Stimulated activated effector memory CD8-positive, alpha-beta T cell treated with anti-CD3 and anti-CD28 coated beads, Interleukin-12 subunit alpha, Interleukin-12 subunit beta, amount 100 ng/mL, for 72 hours (primary cell): ENCODE measurements around the gene TOPBP1.

Experiments
- ATAC-seq: fragments of 150-1000 bp; cut with Tn5 transposase; 2 replicates; pipeline ENCODE4 v1.10.0; 2021
- DNase-seq, 2 donors: peaks; one replicate each; pipeline ENCODE4 v3.0.0; 2021 to 2022; ENCODE audit warnings: low spot score in 2 of 2
- H3K27ac Mint-ChIP-seq: one replicate; pipeline ENCODE4 v1.8.0; 2022; ENCODE audit warnings: mild to moderate bottlenecking, mixed read lengths
- H3K36me3 Mint-ChIP-seq: one replicate; pipeline ENCODE4 v1.8.0; 2022; ENCODE audit warnings: mild to moderate bottlenecking, mixed read lengths
- H3K4me1 Mint-ChIP-seq: one replicate; pipeline ENCODE4 v1.8.0; 2022; ENCODE audit warnings: mixed read lengths
- H3K4me3 Mint-ChIP-seq: one replicate; pipeline ENCODE4 v1.8.0; 2022; ENCODE audit warnings: mild to moderate bottlenecking, mixed read lengths
- H3K9me3 Mint-ChIP-seq: one replicate; pipeline ENCODE4 v1.8.0; 2022; ENCODE audit warnings: mixed read lengths

Gene TOPBP1

DNA sequence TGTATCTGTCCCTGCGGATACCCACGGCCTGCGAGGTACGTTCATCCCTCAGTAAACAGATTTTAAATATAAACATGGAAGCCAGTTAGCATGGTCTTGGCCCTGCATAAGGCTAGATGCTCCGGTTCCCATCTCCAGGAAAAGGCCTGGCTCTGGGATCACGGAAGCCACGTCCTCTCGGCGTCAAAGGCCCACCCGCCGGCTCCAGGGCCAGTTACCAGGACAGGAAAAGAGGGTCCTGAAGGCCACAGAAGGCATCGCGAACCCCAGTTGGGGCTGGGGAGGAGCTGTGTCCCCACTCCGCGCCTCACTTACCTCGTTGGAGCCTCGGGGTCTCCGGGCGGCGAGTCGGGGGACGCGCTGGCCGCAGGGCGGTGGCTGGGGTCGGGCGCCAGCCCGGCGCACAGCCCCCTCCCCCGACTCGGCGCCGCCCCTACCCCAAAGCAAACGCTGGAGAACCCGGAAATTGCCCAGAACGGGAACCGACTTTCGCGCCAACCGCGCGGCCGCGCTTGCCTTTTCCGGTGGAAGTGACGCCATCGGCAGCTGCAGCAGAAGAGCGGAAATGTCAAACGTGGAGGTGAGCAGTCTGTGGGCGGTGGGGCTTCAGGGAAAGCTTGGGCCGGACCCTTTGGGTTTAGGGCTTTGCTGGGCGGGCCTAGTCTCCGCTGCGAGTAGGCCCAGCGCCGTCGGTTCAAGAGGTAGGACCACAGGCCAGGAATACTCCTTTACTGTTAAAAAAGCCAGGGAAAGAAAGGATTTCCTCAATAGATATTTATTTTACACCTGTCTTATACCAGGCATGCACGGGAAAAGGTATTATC lies at the start of gene TOPBP1:
Gene TOPBP1, minus strand, starts transcription at position 488 of the 824 bp plus-strand sequence. CDS start 814 bp downstream, outside the sequence.
- Mint-ChIP-seq H3K4me3 (peak within 1 kb of the TSS; percentile 86), H3K27ac (peak within 1 kb of the TSS; percentile 96), H3K4me1 (peaks cover 37% of the 10 kb centered on the region), H3K36me3 (peaks cover 58% of the 10 kb centered on the region), H3K9me3 (no peaks in the 10 kb centered on the region)
- ATAC-seq (peak; percentile 93), DNase-seq (peak; percentile 76 to 92)

DNA sequence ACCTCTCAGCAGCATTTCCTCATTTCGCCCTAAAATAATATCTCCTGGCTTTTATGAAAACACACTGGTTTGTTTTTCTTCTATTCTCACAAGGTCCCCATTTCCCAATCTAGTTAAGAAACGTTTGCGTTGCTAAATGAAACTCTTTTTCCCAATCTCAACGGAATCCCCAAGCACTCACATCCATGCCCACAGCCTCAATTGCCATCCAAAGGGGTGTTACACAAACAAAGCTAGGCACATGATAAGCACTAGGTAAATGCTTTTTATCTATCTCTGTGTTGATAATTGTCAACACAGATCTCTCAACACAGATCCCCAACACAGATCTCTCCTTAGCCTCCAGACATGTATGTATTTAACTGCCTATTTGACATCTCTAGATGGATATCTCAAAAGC lies 49.3 kb upstream of the TOPBP1 start:
- Mint-ChIP-seq H3K9me3 (no peaks in the 10 kb centered on the region), H3K36me3 (no peaks in the 10 kb centered on the region), H3K4me1 (no peaks in the 10 kb centered on the region), H3K4me3 (no peak overlapping the region), H3K27ac (no peak overlapping the region)
- DNase-seq: peak in 1 of 2 donors; percentile 13
- ATAC-seq: no peak

DNA sequence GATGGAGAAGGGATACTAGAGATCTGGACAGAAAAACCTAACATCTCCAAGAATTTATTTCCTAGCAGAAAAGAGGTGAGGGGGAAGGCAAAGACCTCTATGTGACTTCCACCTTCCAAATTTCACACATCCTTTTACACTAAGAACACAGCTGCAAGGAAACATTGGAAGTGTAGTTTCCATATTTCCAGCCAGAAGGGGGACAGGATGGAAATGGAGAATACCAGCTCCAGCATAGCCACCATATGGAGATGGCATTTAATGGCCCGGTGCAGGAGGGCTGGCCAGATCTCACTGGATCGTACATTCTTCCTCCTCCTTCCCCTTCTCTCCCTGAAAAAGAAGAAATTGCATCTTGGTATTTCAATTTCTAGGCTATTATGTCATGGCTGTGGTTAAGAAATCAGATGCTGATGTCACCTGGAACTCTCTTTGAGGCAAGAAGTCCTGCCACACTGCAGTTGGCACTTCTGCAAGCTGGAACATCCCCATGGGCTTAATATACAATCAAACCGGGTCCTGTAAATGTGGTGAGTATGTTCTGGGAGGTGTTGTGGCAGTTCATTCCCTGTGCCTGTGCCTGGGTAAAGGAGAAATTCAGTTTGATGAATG lies 47.5 kb upstream of the TOPBP1 start:
- Mint-ChIP-seq H3K4me1 (no peaks in the 10 kb centered on the region), H3K36me3 (no peaks in the 10 kb centered on the region), H3K27ac (no peak overlapping the region), H3K9me3 (no peaks in the 10 kb centered on the region), H3K4me3 (no peak overlapping the region)
- no peak for DNase-seq
- ATAC-seq: no peak

DNA sequence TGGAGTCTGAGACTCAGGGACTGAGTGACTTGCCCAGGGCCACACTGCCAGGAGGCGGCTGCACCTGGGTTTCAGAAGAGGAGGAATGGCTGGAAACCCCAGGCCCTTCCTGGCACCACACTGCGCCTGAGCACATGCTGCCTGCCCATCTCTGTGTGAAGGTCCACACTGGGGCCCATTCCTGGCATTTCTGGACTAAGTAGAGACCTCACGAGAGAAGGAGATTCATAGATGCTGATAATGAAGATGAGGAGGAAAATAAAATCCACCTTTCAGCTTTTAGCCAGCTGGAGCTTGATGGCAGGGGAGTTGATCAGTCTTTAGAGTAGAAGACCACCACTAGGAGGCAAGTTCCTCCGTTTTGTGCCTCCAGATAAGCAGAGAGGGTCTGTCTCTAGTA lies 44.3 kb upstream of the TOPBP1 start:
- Mint-ChIP-seq H3K36me3 (no peaks in the 10 kb centered on the region), H3K9me3 (no peaks in the 10 kb centered on the region), H3K4me1 (no peaks in the 10 kb centered on the region), H3K27ac (no peak overlapping the region), H3K4me3 (no peak overlapping the region)
- DNase-seq: no peak
- ATAC-seq: no peak

DNA sequence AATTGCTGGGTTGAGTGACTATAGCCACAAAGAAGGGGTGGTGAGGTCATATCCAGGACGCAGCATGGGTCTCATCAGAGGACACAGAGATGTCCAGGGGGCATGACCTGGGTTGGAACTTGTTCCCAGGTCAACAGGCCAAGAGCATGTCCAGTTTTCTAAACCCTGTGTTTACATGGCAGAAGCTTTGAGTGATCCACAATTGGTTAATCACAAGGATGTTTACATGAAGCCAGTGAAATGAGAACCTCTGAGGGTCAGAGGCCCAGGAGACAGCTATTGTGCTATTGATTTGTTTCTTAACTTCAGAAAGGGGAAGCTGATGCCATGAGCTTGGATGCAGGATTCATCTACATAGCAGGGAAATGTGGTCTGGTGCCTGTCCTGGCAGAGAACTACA lies 42.2 kb upstream of the TOPBP1 start:
- DNase-seq: no peak
- no peaks in the 10 kb centered on the region for H3K4me1 Mint-ChIP-seq
- H3K36me3 Mint-ChIP-seq: no peaks in the 10 kb centered on the region

DNA sequence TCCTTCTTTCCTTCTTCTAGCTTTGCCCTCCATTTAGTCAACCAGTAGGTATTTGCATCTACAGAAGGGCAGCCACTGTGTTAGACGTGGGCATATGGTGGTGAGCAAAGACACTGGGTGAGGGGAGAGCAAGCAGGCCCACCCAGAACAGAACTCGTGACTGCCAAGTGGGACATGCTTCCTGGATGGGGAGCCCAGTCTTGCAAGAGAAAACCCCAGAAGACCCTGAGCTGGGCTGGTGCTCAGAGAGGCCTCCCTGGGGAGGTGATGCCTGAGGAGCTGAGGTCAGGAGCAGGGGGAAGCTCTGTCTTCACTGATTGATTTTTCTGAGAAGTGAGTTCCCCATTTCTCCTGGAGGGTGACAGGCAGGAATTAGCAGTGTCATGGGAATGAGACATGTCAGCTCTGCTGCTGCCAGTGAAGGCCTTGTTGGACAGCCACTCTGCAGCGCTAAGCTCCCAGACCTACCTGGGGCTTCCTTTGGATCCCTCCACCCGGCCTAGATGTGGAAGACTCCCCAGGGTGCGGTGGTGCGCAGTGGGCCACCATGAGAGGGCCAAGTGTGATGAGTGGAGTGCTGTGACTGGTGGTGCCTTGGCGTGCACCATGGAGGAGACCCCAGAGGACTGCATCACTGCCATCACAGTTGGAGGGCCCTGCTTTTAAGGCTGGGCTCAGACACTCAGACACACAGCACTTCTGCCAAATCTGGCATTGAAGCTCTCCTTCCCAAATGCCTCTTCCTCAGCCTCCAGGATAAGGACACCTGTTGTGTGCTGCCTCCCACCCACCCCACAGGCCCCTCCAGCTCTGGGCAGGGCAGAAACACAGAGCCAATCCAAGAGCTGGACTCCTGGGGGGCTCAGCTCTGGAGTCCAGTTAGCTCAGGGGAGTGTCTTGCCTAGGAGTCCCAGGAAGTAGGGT lies 40.0 kb upstream of the TOPBP1 start:
- Mint-ChIP-seq H3K4me3 (no peak overlapping the region), H3K9me3 (no peaks in the 10 kb centered on the region), H3K36me3 (no peaks in the 10 kb centered on the region), H3K27ac (no peak overlapping the region), H3K4me1 (no peaks in the 10 kb centered on the region)
- no peak for DNase-seq
- no peak for ATAC-seq

More for the DNA sequence above, 42.2 kb upstream of the TOPBP1 start:
- Mint-ChIP-seq H3K9me3 (no peaks in the 10 kb centered on the region), H3K27ac (no peak overlapping the region), H3K4me3 (no peak overlapping the region)
- no peak for ATAC-seq

DNA sequence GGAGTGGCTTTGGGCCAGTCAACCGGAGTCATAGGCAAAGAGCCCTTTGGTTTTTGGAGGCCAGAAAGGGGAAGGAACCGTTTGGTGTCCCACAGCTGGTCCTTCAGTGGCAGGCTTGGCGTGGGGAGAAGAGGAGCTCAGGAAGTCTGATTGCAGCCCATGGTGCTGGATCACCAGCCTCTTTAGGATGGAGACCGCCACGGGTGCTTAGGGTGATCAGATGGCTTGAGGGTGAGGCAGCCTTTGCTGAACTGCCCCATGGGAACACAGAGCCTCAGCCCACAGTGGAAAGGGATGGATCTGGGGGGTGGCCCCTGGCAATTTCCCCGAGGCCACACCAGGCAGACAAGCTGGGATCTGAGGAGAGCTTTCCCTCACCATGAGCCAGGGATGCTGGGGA lies 38.6 kb upstream of the TOPBP1 start:
- Mint-ChIP-seq H3K27ac (no peak overlapping the region), H3K4me3 (no peak overlapping the region), H3K4me1 (no peaks in the 10 kb centered on the region), H3K36me3 (no peaks in the 10 kb centered on the region), H3K9me3 (no peaks in the 10 kb centered on the region)
- ATAC-seq: peak; percentile 20
- peak in 1 of 2 donors; percentile 43 for DNase-seq

DNA sequence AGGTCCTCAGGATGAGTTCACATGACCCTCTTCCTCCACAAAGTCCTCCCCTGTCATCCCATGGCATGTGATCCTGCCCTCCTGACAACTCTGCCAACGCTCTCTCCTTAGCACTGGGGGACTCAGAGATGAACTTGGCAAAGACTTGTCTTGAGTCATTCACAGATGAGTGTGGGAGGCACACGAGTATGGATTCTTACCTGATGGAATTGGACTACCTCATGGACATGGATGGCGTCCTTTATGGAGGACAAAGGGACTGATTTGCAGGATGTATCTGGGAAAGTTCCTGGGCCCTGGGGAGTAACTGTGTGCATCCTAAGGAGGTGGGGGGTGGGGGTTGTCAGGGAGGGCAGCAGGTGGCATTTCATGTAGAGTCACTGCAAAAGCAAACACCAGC lies 38.2 kb upstream of the TOPBP1 start:
- ATAC-seq (no peak), DNase-seq (peak in 1 of 2 donors; percentile 33)
- H3K4me3 Mint-ChIP-seq: no peak overlapping the region
- no peaks in the 10 kb centered on the region for H3K9me3 Mint-ChIP-seq
- no peak overlapping the region for H3K27ac Mint-ChIP-seq
- no peaks in the 10 kb centered on the region for H3K36me3 Mint-ChIP-seq
- H3K4me1 Mint-ChIP-seq: no peaks in the 10 kb centered on the region

DNA sequence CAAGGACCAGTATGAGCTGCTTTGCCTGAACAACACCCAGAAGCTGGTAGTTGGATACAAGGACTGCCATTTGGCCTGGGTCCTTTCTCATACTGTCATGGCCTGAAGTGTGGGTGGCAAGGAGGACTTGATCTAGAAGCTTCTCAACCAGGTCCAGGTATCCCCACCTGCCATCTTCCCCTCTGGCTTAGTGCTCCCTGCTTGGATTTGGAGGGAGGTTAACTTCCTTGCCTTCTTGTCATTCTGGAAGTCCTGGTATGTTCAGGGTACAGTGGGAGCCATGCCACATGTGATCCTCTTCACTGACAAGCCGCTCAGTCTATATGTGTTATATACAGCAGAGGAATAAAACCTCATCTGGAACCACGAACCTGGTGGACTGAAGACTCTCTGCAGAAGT lies 37.7 kb upstream of the TOPBP1 start:
- Mint-ChIP-seq H3K27ac (no peak overlapping the region), H3K9me3 (no peaks in the 10 kb centered on the region), H3K36me3 (no peaks in the 10 kb centered on the region), H3K4me3 (no peak overlapping the region), H3K4me1 (no peaks in the 10 kb centered on the region)
- ATAC-seq: no peak
- peak in 1 of 2 donors; percentile 6 for DNase-seq

DNA sequence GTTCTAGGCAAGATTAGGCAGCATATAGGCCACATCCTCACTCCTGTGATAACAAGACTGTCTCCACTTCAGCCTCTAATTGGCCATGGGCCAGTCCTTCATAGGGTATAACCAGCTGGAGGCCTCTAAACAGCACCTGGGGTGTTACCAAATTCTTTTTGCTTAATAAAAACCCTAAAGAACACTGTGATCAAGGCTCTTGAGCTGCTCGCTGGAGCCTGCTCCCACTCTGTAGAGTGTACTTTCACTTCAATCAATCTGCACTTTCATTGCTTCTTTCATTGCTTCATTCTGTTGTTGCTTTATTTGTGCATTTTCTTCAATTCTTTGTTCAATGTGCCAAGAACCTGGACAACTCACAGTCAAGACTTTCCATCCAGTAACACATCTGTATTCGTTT lies 36.2 kb upstream of the TOPBP1 start:
- Mint-ChIP-seq H3K4me1 (no peaks in the 10 kb centered on the region), H3K27ac (no peak overlapping the region), H3K4me3 (no peak overlapping the region), H3K36me3 (no peaks in the 10 kb centered on the region), H3K9me3 (no peaks in the 10 kb centered on the region)
- ATAC-seq: no peak
- DNase-seq: peak in 1 of 2 donors; percentile 15

DNA sequence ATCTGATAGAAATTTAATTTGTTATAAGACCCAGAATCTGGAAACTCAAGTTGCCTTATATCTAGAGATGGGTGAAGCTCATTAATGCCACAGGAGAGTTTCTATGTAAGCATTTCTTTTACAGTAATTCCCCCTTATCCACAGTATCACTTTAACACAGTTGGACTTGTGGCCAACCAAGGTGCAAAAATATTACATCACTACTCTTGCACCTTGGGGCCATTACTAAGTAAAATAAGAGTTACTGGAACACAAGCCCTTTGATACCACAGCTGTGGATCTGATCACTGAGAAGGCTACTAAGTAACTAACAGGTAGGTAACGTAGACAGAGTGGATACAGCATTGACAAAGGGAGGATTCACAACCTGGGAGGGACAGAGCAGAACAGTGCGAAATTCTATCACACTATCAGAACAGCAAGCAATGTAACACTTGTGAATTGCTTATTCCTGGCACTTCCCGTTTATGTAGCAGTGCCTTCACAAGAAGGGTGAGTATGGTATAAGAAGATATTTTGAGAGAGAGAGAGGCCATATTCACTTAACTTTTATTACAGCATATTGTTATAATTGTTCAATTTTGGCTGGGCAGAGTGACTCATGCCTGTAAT lies 33.9 kb upstream of the TOPBP1 start:
- Mint-ChIP-seq H3K36me3 (no peaks in the 10 kb centered on the region), H3K4me1 (no peaks in the 10 kb centered on the region), H3K9me3 (no peaks in the 10 kb centered on the region), H3K27ac (no peak overlapping the region), H3K4me3 (no peak overlapping the region)
- ATAC-seq (no peak), DNase-seq (peak in 1 of 2 donors; percentile 32)

DNA sequence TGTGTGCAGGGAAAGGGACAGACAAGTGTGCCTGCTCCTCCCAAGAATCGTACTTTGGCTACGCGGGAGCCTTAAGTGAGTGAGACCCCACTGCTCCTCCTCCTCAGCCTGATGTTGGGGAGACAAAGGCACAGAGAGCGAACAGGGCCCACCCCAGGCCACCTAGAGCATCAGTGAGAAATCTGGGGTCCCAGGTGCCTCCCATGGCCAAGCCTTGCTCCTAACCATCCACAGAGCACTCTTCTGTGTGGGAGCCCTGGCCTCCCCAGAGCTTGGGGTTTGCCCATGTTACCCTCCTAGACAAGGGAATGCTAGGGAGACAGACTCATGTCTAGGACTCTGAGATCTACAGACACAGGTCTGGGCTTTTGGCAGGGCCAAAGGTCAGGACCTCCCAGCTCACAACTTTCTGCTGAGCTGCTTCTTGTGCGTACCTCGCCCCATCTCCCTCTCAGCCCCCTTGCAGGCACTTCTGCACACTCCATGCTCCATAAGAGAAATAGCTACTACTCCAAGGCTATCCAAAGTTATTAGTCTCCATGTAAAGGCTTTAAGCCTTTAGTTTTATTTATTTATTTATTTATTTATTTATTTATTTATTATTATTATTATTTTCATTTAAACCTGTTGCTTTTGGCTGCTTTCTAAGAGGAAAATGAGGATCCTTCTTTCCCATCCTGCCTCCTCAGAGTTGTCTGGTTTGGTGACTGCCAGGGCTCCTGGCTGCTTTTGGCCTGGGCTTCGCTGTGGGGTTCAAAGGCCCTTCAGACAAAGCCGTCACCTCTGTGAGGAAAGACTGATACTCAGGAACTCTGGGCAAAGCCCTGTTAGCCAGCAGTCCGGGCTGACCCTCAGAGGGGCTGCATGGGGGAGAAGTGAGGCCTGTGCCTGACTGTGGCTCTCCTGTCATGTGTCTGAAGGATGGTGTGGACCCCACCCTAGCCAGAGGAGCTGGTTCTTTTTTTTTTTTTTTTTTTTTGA lies 32.8 kb upstream of the TOPBP1 start:
- Mint-ChIP-seq H3K36me3 (no peaks in the 10 kb centered on the region), H3K9me3 (no peaks in the 10 kb centered on the region), H3K27ac (no peak overlapping the region), H3K4me3 (no peak overlapping the region), H3K4me1 (no peaks in the 10 kb centered on the region)
- DNase-seq: peak in 1 of 2 donors; percentile 37
- ATAC-seq: no peak

DNA sequence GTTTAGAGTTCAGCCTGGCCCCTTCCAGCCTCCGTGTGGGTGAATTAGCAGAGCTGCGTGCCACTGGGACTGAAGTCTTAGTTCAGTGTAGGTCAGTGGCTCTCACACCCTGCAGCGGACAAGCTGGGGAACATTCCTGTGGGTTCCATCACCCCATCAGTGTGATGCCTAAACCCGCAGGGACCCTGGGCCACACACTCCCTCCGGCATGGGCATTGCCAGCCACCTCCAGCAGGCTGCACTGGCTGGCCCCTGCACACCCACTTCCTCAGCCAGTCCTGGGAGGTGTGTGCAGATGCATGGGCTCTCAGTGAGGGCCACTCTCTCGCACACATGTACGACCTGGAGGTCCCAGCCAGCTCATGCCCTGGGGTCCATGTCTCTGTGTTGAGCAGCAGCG lies 32.1 kb upstream of the TOPBP1 start:
- H3K4me3 Mint-ChIP-seq: no peak overlapping the region
- no peaks in the 10 kb centered on the region for H3K36me3 Mint-ChIP-seq
- DNase-seq (no peak), ATAC-seq (no peak)
- no peaks in the 10 kb centered on the region for H3K9me3 Mint-ChIP-seq
- H3K27ac Mint-ChIP-seq: no peak overlapping the region
- H3K4me1 Mint-ChIP-seq: no peaks in the 10 kb centered on the region

DNA sequence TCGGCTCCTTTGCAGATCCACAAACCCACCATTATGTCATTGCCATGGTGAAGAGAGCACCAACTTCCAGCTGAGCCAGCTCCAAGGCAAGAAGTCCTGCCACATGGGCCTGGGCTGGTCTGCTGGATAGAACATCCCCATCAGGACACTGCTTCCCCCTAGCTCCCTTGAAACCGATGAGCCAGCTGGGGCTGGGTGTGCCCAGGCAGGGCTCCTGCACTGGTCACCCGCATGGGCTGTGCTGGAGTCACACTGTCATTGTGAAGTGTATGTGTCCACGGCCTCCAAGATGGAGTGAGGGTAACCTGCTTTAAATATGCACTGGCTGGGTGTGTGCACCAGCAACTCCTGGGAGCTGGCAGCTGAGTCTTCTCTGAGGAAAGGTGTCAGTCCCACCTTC lies 31.0 kb upstream of the TOPBP1 start:
- Mint-ChIP-seq H3K4me3 (no peak overlapping the region), H3K36me3 (no peaks in the 10 kb centered on the region), H3K4me1 (peaks cover 6% of the 10 kb centered on the region), H3K27ac (no peak overlapping the region), H3K9me3 (no peaks in the 10 kb centered on the region)
- ATAC-seq (peak; percentile 39), DNase-seq (no peak)
